HEK293T (cell line): Measurements from ENCODE around the gene DOCK3.

Experiments
- ARNT ChIP-seq: fragments of 450-650 bp; IDR thresholded peaks from 2 replicates; pipeline ENCODE4 v1.6.1; 2017; ENCODE audit warnings: mild to moderate bottlenecking
- ELF4 ChIP-seq: fragments of 450-650 bp; IDR thresholded peaks from 2 replicates; pipeline ENCODE4 v1.6.1; 2017; ENCODE audit warnings: antibody characterized with exemption
- FOXA1 ChIP-seq: fragments of 450-650 bp; IDR thresholded peaks from 2 replicates; pipeline ENCODE4 v1.6.1; 2016; ENCODE audit warnings: mild to moderate bottlenecking
- FOXM1 ChIP-seq: fragments of 450-650 bp; IDR thresholded peaks from 2 replicates; pipeline ENCODE4 v1.6.1; 2017; ENCODE audit warnings: mild to moderate bottlenecking, borderline replicate concordance
- HDGF ChIP-seq: fragments of 450-650 bp; IDR thresholded peaks from 2 replicates; pipeline ENCODE4 v1.6.1; 2017; ENCODE audit warnings: antibody characterized with exemption, borderline replicate concordance
- PKNOX1 ChIP-seq: fragments of 450-650 bp; IDR thresholded peaks from 2 replicates; pipeline ENCODE4 v1.6.1; 2016
- SP1 ChIP-seq: fragments of 450-650 bp; IDR thresholded peaks from 2 replicates; pipeline ENCODE4 v1.6.1; 2017
- SUZ12 ChIP-seq: fragments of 450-650 bp; IDR thresholded peaks from 2 replicates; pipeline ENCODE4 v1.6.1; 2016; ENCODE audit warnings: mild to moderate bottlenecking
- TARDBP ChIP-seq: fragments of 450-650 bp; IDR thresholded peaks from 2 replicates; pipeline ENCODE4 v1.6.1; 2016
- ZNF384 ChIP-seq: fragments of 450-650 bp; IDR thresholded peaks from 2 replicates; pipeline ENCODE4 v1.6.1; 2016

GRCh38 chr3:51307458-51307857 is 632.7 kb downstream of the DOCK3 start:
- TF ChIP-seq SUZ12 (no peak), PKNOX1 (no peak), FOXM1 (no peak), ARNT (no peak), FOXA1 (no peak), TARDBP (no peak), ELF4 (no peak), SP1 (no peak), HDGF (no peak), ZNF384 (no peak)
